Activated CD4-positive, alpha-beta memory T cell treated with anti-CD3 and anti-CD28 coated beads for 36 hours (primary cell): ENCODE measurements around the gene STAT6. TPM values are rescaled to one million over a fixed set of nuclear protein-coding genes. Genes with fewer than 3 reads are reported as not detected.

Source experiments
- CTCF ChIA-PET: fragments of 350-600 bp; sonication (Branson Sonifier 250); formaldehyde crosslinking; loops from one replicate; lab custom pipeline; 2021; ENCODE audit warnings: antibody characterized with exemption, inconsistent platforms; lab: Charles Lee
- POLR2A ChIA-PET: fragments of 350-600 bp; sonication (Branson Sonifier 250); formaldehyde crosslinking; loops from one replicate; lab custom pipeline; 2021; ENCODE audit warnings: antibody characterized with exemption; lab: Charles Lee
- DNase-seq: peaks from one replicate; pipeline ENCODE4 v3.0.0-alpha.2; 2020
- H3K27ac Mint-ChIP-seq: one replicate; pipeline ENCODE4 v1.8.0; 2021; ENCODE audit warnings: mixed read lengths
- H3K27me3 Mint-ChIP-seq: one replicate; pipeline ENCODE4 v1.8.0; 2021; ENCODE audit warnings: mixed read lengths
- H3K36me3 Mint-ChIP-seq: one replicate; pipeline ENCODE4 v1.8.0; 2021; ENCODE audit warnings: mixed read lengths
- H3K4me1 Mint-ChIP-seq: one replicate; pipeline ENCODE4 v1.8.0; 2021; ENCODE audit warnings: low read depth, mixed read lengths
- H3K4me3 Mint-ChIP-seq: one replicate; pipeline ENCODE4 v1.8.0; 2021; ENCODE audit warnings: mild to moderate bottlenecking, mixed read lengths
- H3K9me3 Mint-ChIP-seq: one replicate; pipeline ENCODE4 v1.8.0; 2021; ENCODE audit warnings: mixed read lengths
- intact Hi-C: fragments of 100-400 bp; cut with micrococcal nuclease; formaldehyde crosslinking; loops from one replicate; pipeline ENCODE4 v1.15.1; 2023
- total RNA-seq, 2 experiments: library from RNA; stranded (reverse); gene quantifications; one replicate each; pipeline ENCODE4 v1.2.3, GENCODE V29; 2021

Gene STAT6, protein sequence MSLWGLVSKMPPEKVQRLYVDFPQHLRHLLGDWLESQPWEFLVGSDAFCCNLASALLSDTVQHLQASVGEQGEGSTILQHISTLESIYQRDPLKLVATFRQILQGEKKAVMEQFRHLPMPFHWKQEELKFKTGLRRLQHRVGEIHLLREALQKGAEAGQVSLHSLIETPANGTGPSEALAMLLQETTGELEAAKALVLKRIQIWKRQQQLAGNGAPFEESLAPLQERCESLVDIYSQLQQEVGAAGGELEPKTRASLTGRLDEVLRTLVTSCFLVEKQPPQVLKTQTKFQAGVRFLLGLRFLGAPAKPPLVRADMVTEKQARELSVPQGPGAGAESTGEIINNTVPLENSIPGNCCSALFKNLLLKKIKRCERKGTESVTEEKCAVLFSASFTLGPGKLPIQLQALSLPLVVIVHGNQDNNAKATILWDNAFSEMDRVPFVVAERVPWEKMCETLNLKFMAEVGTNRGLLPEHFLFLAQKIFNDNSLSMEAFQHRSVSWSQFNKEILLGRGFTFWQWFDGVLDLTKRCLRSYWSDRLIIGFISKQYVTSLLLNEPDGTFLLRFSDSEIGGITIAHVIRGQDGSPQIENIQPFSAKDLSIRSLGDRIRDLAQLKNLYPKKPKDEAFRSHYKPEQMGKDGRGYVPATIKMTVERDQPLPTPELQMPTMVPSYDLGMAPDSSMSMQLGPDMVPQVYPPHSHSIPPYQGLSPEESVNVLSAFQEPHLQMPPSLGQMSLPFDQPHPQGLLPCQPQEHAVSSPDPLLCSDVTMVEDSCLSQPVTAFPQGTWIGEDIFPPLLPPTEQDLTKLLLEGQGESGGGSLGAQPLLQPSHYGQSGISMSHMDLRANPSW
- 100 to 1,000 TPM; 209 to 218 TPM for total RNA-seq

DNA sequence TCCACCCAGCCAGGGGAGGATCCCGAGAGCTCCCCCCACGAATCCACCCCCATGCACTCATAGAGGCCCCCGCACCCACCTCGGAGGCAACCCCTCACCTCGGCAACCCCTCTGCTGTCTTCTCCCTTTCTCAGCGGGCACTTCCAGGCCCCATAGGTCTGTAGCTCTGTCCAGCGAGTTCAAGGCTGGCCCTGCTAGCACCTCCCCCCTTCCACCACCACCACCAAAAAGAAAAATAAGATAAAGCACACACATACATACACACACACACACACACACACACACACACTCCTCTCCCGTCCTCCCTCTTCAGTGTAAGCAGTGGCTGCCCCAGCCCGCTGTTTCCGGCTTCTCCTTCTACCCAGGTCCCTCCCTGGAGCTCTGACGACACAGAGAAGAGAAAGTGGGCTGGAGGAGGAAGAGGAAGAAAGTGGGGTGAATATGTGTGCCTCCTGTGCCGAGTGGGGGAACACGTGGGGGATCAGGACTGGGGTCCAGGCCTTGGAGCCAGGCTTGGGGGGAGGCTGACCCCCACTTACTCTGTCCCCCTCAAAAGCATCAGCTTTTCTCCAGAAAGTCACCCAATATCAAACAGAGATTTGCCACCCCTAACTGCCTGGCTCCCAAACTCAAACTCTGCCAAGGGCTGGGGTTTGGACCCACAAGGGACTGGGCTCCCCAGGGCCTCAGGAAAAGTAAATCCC is at the start of gene STAT6:
STAT6 (minus strand) TSS at position 332 of the 704 bp plus-strand sequence. CDS start 3,084 bp downstream, outside the sequence.
- no peaks in the 10 kb centered on the region for H3K9me3 Mint-ChIP-seq
- ChIA-PET CTCF (interaction anchor here (0.6 to 6.2 kb wide), 40 partner anchors 8 to 1306 kb away, joined by 3 to 261 read pairs (median 8); partner anchors contain the start of genes INHBE, LRP1, MYO1A and NAB2), POLR2A (interaction anchor here (0.6 to 5.0 kb wide), 24 partner anchors 8 to 475 kb away, joined by 3 to 83 read pairs (median 9); partner anchors contain the start of genes ARHGAP9, LRP1, NAB2 and NACA)
- H3K36me3 Mint-ChIP-seq, result peaks cover 35% of the 10 kb centered on the region
- H3K27ac Mint-ChIP-seq, result peak within 1 kb of the TSS; percentile 95
- no peaks in the 10 kb centered on the region for H3K27me3 Mint-ChIP-seq
- peaks cover 49% of the 10 kb centered on the region for H3K4me1 Mint-ChIP-seq
- DNase-seq, result peak; percentile 89
- H3K4me3 Mint-ChIP-seq, result peak within 1 kb of the TSS; percentile 90
- intact Hi-C loops, result loop anchor here (1.0 to 10.0 kb wide), 6 partner anchors 24 to 464 kb away; partner anchors contain the start of genes ATP5F1B and NEMP1

GRCh38 chr12:57160741-57161140 is 49.6 kb upstream of the STAT6 start:
- H3K36me3 Mint-ChIP-seq, result no peaks in the 10 kb centered on the region
- intact Hi-C loops, result no loop called here
- POLR2A ChIA-PET, result interaction anchor here (0.6 kb wide), 1 partner anchor 48 kb away, joined by 3 read pairs; no protein-coding TSS in a partner anchor
- H3K9me3 Mint-ChIP-seq, result no peaks in the 10 kb centered on the region
- no peaks in the 10 kb centered on the region for H3K27me3 Mint-ChIP-seq
- no peak overlapping the region for H3K27ac Mint-ChIP-seq
- DNase-seq, result no peak
- no peak overlapping the region for H3K4me3 Mint-ChIP-seq
- CTCF ChIA-PET, result no interaction called here
- peaks cover 6% of the 10 kb centered on the region for H3K4me1 Mint-ChIP-seq

DNA sequence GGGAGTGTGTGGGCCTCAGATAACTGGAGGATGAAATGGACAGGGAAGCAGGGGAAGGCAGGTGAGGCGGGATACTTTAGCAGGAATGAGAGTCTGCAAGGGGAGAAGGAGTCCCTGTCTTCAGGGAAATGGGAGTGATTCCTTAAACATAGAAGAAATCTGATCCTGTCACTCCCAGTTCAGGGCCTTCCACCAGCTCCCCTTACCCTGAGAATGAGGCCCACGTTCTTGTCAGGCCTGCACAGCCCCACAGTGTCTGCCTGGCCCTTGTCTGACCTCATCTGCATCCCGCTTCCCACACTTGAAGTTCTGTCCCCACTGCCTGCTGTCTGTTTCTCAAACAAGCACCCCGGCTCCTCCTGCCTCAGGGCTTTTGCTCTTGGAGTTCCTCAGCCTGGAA is 48.9 kb upstream of the STAT6 start:
- no peak overlapping the region for H3K27ac Mint-ChIP-seq

DNA sequence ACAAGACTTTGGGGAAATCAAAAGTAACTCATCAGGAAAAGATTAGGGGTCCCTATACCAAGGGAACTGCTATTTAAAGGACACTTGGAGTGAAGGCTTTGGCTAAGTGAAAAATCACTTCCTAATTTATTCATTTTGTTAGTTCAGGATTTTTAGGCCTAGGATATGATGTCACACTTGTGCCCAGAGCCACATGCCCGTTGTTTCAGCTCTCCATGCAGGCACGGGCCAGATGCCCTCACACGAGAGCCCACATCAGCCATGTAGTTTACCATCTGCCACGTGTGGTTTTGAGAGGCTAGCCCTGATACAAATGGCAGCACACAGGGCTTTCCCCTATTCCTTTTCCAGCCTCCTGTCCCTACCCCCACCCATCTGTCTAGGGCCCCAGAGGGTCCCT is 48.1 kb upstream of the STAT6 start:
- CTCF ChIA-PET, result interaction anchor here (1.4 kb wide), 1 partner anchor 24 kb away, joined by 7 read pairs; no protein-coding TSS in a partner anchor
- intact Hi-C loops, result no loop called here
- DNase-seq, result no peak
- Mint-ChIP-seq H3K27me3 (no peaks in the 10 kb centered on the region), H3K4me3 (no peak overlapping the region), H3K9me3 (no peaks in the 10 kb centered on the region), H3K4me1 (peaks cover 6% of the 10 kb centered on the region), H3K27ac (no peak overlapping the region), H3K36me3 (no peaks in the 10 kb centered on the region)
- POLR2A ChIA-PET, result no interaction called here

More for the DNA sequence above, 48.9 kb upstream of the STAT6 start:
- H3K27me3 Mint-ChIP-seq, result no peaks in the 10 kb centered on the region
- ChIA-PET POLR2A (interaction anchor here (0.6 kb wide), 1 partner anchor 48 kb away, joined by 3 read pairs; no protein-coding TSS in a partner anchor), CTCF (no interaction called here)
- no peaks in the 10 kb centered on the region for H3K9me3 Mint-ChIP-seq
- H3K4me1 Mint-ChIP-seq, result peaks cover 6% of the 10 kb centered on the region
- no peak overlapping the region for H3K4me3 Mint-ChIP-seq
- no peaks in the 10 kb centered on the region for H3K36me3 Mint-ChIP-seq
- no peak for DNase-seq
- intact Hi-C loops, result no loop called here

GRCh38 chr12:57158665-57159064 is 47.5 kb upstream of the STAT6 start:
- intact Hi-C loops, result no loop called here
- H3K4me1 Mint-ChIP-seq, result peaks cover 6% of the 10 kb centered on the region
- H3K27ac Mint-ChIP-seq, result no peak overlapping the region
- POLR2A ChIA-PET, result no interaction called here
- CTCF ChIA-PET, result interaction anchor here (1.3 to 1.9 kb wide), 3 partner anchors 14 to 34 kb away, joined by 3 to 7 read pairs (median 7); no protein-coding TSS in a partner anchor
- no peak overlapping the region for H3K4me3 Mint-ChIP-seq
- no peaks in the 10 kb centered on the region for H3K9me3 Mint-ChIP-seq
- H3K36me3 Mint-ChIP-seq, result no peaks in the 10 kb centered on the region
- H3K27me3 Mint-ChIP-seq, result no peaks in the 10 kb centered on the region
- DNase-seq, result no peak

DNA sequence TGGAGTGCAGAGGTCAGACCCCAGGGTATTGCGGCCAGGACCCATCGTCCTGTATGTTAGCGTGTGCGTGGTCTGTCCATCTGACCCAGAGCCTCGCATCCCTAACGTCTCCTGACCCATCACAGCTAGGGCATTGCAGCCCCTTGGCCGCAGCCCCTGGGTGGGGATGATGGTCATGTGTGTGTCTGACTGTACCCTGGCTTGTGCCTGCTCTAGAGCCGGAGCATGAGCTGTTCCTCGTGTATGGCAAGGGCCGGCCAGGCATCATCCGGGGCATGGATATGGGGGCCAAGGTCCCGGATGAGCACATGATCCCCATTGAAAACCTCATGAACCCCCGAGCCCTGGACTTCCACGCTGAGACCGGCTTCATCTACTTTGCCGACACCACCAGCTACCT is 47.0 kb upstream of the STAT6 start:
- no peak for DNase-seq
- Mint-ChIP-seq H3K27ac (no peak overlapping the region), H3K4me1 (peaks cover 6% of the 10 kb centered on the region), H3K36me3 (no peaks in the 10 kb centered on the region), H3K9me3 (no peaks in the 10 kb centered on the region), H3K27me3 (no peaks in the 10 kb centered on the region), H3K4me3 (no peak overlapping the region)
- CTCF ChIA-PET, result interaction anchor here (1.3 to 1.9 kb wide), 2 partner anchors 14 to 34 kb away, joined by 3 to 7 read pairs; no protein-coding TSS in a partner anchor
- POLR2A ChIA-PET, result no interaction called here
- intact Hi-C loops, result no loop called here

DNA sequence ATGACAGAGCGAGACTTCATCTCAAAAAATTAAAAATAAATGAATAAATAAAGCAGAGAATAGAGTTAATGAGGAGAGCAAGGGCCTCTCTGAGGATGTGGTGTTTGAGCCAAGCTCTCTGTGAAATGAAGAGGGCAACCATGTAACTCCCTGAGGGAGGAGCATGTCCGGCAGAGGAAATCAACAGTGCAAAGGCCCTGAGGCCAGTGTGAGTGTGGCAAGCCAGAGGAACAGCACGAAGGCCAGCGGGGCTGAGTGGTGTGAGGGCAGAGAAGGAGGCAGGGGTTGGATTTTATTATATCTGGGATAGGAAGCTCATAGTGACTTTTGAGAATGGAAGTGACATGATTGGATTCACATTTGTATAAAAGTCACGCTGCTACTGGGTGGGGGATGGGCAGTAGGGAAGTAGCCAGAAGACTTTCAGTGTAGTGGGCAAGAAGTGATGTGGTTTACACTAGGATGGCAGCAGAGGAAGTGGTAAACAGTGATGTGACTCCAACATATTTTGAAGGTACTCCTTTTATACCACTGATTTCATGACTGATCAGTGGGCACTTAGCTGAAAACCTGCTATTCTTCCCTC is 46.5 kb upstream of the STAT6 start:
- Mint-ChIP-seq H3K4me1 (peaks cover 6% of the 10 kb centered on the region), H3K36me3 (no peaks in the 10 kb centered on the region), H3K9me3 (no peaks in the 10 kb centered on the region), H3K4me3 (no peak overlapping the region), H3K27ac (no peak overlapping the region), H3K27me3 (no peaks in the 10 kb centered on the region)
- ChIA-PET POLR2A (no interaction called here), CTCF (interaction anchor here (1.3 to 1.9 kb wide), 2 partner anchors 15 to 33 kb away, joined by 3 to 7 read pairs; no protein-coding TSS in a partner anchor)
- no peak for DNase-seq
- intact Hi-C loops, result no loop called here

- Mint-ChIP-seq H3K4me3 (no peak overlapping the region), H3K27ac (no peak overlapping the region), H3K27me3 (no peaks in the 10 kb centered on the region), H3K9me3 (no peaks in the 10 kb centered on the region), H3K4me1 (peaks cover 6% of the 10 kb centered on the region), H3K36me3 (no peaks in the 10 kb centered on the region)
- ChIA-PET CTCF (interaction anchor here (1.9 kb wide), 1 partner anchor 33 kb away, joined by 7 read pairs; no protein-coding TSS in a partner anchor), POLR2A (no interaction called here)
- no peak for DNase-seq
- intact Hi-C loops, result no loop called here
Observed at GRCh38 chr12:57156701-57157403, 45.7 kb upstream of the STAT6 start.

DNA sequence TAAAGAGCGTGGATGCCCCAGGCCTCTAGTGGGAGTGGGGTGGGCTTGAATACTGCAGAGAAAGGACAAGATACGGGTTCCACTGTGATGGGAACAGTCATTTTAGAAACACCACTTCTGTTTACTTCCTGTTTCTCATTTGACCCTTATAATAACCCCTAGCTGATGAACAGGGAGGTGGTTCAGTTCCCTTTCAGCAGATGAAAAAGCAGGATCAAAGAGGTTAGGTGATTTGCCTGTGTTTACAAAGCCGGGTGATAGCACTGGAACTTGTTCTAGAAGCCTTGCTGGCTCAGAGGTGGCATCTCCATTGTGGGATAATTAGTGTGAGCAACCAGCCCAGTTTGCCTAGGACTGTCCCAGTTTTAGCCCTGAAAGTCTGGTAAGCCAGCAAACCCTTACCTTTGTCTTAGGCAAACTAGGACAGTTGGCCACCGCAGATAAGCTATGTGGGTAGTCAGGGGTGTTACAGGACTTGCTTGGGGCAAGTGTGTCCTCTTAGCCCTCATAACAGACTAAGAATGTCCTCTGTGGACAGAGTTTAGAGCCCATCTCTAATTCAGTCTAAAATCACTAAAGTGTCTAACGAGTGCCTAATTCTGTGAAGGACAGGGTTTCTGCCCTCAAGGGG is 43.8 kb upstream of the STAT6 start:
- Mint-ChIP-seq H3K27ac (no peak overlapping the region), H3K4me1 (peaks cover 6% of the 10 kb centered on the region), H3K9me3 (no peaks in the 10 kb centered on the region), H3K4me3 (no peak overlapping the region), H3K27me3 (no peaks in the 10 kb centered on the region), H3K36me3 (no peaks in the 10 kb centered on the region)
- no peak for DNase-seq
- ChIA-PET CTCF (no interaction called here), POLR2A (no interaction called here)
- intact Hi-C loops, result no loop called here

DNA sequence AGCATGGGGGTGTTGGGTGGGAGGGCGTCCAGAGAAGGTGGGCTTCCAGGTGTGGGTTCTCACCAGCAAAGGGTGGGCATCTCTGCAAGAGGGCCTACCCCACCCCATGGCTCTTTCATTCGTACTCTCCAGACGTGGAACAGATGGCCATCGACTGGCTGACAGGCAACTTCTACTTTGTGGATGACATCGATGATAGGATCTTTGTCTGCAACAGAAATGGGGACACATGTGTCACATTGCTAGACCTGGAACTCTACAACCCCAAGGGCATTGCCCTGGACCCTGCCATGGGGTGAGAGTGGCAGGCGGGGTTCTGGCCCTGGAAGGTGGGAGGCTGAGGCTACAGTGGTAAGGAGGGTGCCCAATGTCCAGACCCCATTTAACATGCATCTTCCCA is 42.9 kb upstream of the STAT6 start:
- ChIA-PET CTCF (interaction anchor here (0.6 kb wide), 1 partner anchor 153 kb away, joined by 3 read pairs; no protein-coding TSS in a partner anchor), POLR2A (no interaction called here)
- no peaks in the 10 kb centered on the region for H3K27me3 Mint-ChIP-seq
- no peaks in the 10 kb centered on the region for H3K9me3 Mint-ChIP-seq
- H3K4me3 Mint-ChIP-seq, result no peak overlapping the region
- H3K27ac Mint-ChIP-seq, result no peak overlapping the region
- H3K4me1 Mint-ChIP-seq, result peaks cover 6% of the 10 kb centered on the region
- H3K36me3 Mint-ChIP-seq, result no peaks in the 10 kb centered on the region
- intact Hi-C loops, result no loop called here
- DNase-seq, result no peak
